Astrocyte (in vitro differentiated cells and primary cell): ENCODE data around the gene ARL15.

Experiments
- CTCF ChIP-seq: IDR thresholded peaks from 2 replicates; pipeline ENCODE4 v1.5.1; 2011; ENCODE audit warnings: low read depth, mild to moderate bottlenecking, inconsistent platforms, low read length, moderate library complexity; ENCODE audit not compliant: insufficient read depth
- EZH2 ChIP-seq: IDR thresholded peaks from 2 replicates; pipeline ENCODE4 v1.6.1; 2012; ENCODE audit warnings: mild to moderate bottlenecking, low read length, inconsistent platforms; ENCODE audit not compliant: insufficient read depth

GRCh38 chr5:54009828-54010227, 300.5 kb downstream of the ARL15 start:
- TF ChIP-seq EZH2, result no peak
- TF ChIP-seq CTCF, result no peak
